ACC112 (cell line): ENCODE measurements around the gene MAJIN.

ENCODE experiments used
- H2AFZ ChIP-seq: fragments of 200-600 bp; sonication (generic); one replicate; pipeline ENCODE4 v1.6.0; 2017; ENCODE audit warnings: antibody characterized with exemption, low read length; ENCODE audit not compliant: unreplicated experiment
- H3K27ac ChIP-seq: fragments of 200-600 bp; sonication (generic); 2 replicates; pipeline ENCODE4 v1.5.1; 2014; ENCODE audit warnings: low read depth, mild to moderate bottlenecking, antibody characterized with exemption, low read length, moderate library complexity
- H3K27me3 ChIP-seq: fragments of 200-600 bp; sonication (generic); 2 replicates; pipeline ENCODE4 v1.6.1; 2014; ENCODE audit warnings: mild to moderate bottlenecking, antibody characterized with exemption, low read length, moderate library complexity, mixed read lengths; ENCODE audit not compliant: insufficient read depth
- H3K36me3 ChIP-seq: fragments of 200-600 bp; sonication (generic); 2 replicates; pipeline ENCODE4 v1.6.1; 2016; ENCODE audit warnings: mild to moderate bottlenecking, antibody characterized with exemption, low read length, moderate library complexity, mixed read lengths; ENCODE audit not compliant: insufficient read depth
- H3K4me1 ChIP-seq: fragments of 200-600 bp; sonication (generic); one replicate; pipeline ENCODE4 v1.6.1; 2016; ENCODE audit warnings: low read length, mixed read lengths; ENCODE audit not compliant: insufficient read depth, unreplicated experiment, control insufficient read depth
- H3K4me3 ChIP-seq: fragments of 200-600 bp; sonication (generic); 2 replicates; pipeline ENCODE4 v1.5.1; 2014; ENCODE audit warnings: mild to moderate bottlenecking, low read depth, low read length
- H3K79me2 ChIP-seq: fragments of 200-600 bp; sonication (generic); one replicate; pipeline ENCODE4 v1.6.0; 2016; ENCODE audit warnings: low read length; ENCODE audit not compliant: control insufficient read depth, unreplicated experiment, insufficient read depth

Gene MAJIN

DNA sequence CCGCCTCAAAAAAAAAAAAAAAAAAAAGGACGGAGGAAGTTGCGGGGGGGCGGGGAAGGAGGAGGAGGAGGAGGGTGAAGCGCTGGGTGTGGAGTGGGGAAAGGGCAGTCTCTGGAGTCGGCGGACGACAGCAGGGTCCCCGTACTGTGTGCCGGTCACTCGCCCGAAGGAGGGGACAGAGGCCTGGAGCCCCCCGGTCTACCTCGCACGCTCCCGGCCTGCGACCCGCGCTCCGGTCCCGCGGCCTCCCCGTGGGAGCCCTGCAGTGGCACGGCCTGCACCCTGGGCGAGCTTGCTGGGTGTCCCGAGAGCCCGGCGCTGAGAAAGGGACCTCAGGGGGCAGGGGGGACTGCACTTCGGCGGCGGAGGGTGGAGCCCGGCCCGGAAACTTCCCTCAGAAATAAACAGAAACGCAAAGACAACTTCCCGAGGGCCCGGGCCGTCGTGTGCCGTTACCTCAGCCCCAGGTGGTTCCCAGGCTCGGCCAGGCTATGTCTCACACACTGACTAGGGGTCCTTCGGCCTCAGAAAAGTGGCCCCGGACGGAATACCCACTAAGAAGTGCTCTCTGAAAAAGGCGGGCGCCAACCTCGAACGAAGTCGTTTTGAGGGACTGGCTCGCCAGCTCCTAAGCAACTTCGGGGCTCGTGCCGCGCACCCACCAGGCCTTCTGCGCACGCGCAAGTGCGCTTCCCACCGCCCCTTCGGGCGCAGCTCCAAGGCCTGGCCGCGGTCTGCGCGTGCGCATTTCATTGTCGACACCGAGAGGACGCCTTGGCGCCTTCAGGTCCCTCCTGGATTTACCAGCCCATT, at the start of gene MAJIN:
MAJIN (minus strand) TSS at position 688 of the 813 bp plus-strand sequence. CDS start 12,703 bp downstream, outside the sequence.
- Histone ChIP-seq H2AFZ (peak within 1 kb of the TSS; percentile 95), H3K4me1 (peaks cover 4% of the 10 kb centered on the region), H3K36me3 (no peaks in the 10 kb centered on the region), H3K79me2 (no peaks in the 10 kb centered on the region), H3K27me3 (no peaks in the 10 kb centered on the region), H3K27ac (no peak within 1 kb of the TSS), H3K4me3 (peak within 1 kb of the TSS; percentile 83)

DNA sequence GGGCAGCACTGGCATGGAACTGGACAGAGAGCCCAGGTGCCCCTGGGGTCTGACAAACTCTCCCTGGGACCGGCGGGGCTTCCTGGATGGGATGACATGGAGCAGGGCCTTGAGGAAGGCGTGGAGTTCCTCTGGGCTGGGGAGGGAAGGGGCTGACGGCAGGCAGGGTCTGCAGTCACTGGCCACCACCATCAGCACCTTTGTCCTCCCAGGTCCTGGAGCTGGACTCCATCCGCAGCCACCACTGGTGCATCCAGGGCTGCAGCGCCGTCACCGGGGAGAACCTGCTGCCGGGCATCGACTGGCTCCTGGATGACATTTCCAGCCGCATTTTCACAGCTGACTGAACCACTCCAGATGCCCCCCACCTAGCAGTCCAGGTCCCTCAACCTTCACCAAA, 49.6 kb upstream of the MAJIN start:
- H3K79me2 ChIP-seq: no peaks in the 10 kb centered on the region
- 0 out of 2 replicates have a peak, but pooled peaks cover 6% of the 10 kb centered on the region for H3K36me3 ChIP-seq

GRCh38 chr11:65021003-65021402, 49.1 kb upstream of the MAJIN start:
- Histone ChIP-seq H3K4me1 (no peaks in the 10 kb centered on the region), H3K79me2 (no peaks in the 10 kb centered on the region), H3K36me3 (0 out of 2 replicates have a peak, but pooled peaks cover 6% of the 10 kb centered on the region), H2AFZ (no peak overlapping the region), H3K4me3 (no peak overlapping the region), H3K27ac (no peak overlapping the region), H3K27me3 (no peaks in the 10 kb centered on the region)

More for the DNA sequence above, 49.6 kb upstream of the MAJIN start:
- Histone ChIP-seq H3K4me1 (no peaks in the 10 kb centered on the region), H3K27me3 (no peaks in the 10 kb centered on the region), H2AFZ (no peak overlapping the region), H3K4me3 (no peak overlapping the region), H3K27ac (no peak overlapping the region)

DNA sequence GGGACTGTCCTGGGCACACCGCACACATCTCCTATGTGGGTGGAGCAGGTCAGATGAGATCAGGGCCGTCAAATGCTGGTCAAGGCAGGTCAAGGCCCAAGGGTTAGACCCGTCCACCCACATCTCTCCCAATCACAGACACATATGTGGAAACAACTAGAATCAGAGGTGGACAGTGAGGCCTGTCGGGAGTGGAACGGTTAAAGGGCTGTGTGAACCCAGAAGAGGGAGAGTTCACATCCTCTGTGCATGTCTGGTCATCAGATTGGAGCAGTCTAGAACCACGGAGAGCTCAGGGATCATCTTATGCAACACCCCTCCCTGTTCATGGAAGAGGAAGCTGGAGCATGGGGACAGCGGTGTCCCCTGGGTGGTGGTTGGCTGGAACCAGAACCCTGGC, 47.9 kb upstream of the MAJIN start:
- peaks cover 2% of the 10 kb centered on the region for H3K79me2 ChIP-seq
- H3K4me1 ChIP-seq: no peaks in the 10 kb centered on the region
- H3K4me3 ChIP-seq: no peak overlapping the region
- no peak overlapping the region for H2AFZ ChIP-seq
- no peak overlapping the region for H3K27ac ChIP-seq
- 0 out of 2 replicates have a peak, but pooled peaks cover 6% of the 10 kb centered on the region for H3K36me3 ChIP-seq
- no peaks in the 10 kb centered on the region for H3K27me3 ChIP-seq

- H3K27me3 ChIP-seq: no peaks in the 10 kb centered on the region
- H3K4me3 ChIP-seq: no peak overlapping the region
- no peak overlapping the region for H3K27ac ChIP-seq
- H3K4me1 ChIP-seq: peaks cover 4% of the 10 kb centered on the region
- no peak overlapping the region for H2AFZ ChIP-seq
- H3K79me2 ChIP-seq: peaks cover 2% of the 10 kb centered on the region
- H3K36me3 ChIP-seq: 0 out of 2 replicates have a peak, but pooled peaks cover 6% of the 10 kb centered on the region
Measured at GRCh38 chr11:65017937-65018336, 46.0 kb upstream of the MAJIN start.

- peaks cover 2% of the 10 kb centered on the region for H3K79me2 ChIP-seq
- no peak overlapping the region for H3K4me3 ChIP-seq
- H3K4me1 ChIP-seq: peaks cover 4% of the 10 kb centered on the region
- H3K27ac ChIP-seq: no peak overlapping the region
- H3K36me3 ChIP-seq: 0 out of 2 replicates have a peak, but pooled peaks cover 6% of the 10 kb centered on the region
- H3K27me3 ChIP-seq: no peaks in the 10 kb centered on the region
- H2AFZ ChIP-seq: no peak overlapping the region
Measured at GRCh38 chr11:65016705-65017104, 44.8 kb upstream of the MAJIN start.

DNA sequence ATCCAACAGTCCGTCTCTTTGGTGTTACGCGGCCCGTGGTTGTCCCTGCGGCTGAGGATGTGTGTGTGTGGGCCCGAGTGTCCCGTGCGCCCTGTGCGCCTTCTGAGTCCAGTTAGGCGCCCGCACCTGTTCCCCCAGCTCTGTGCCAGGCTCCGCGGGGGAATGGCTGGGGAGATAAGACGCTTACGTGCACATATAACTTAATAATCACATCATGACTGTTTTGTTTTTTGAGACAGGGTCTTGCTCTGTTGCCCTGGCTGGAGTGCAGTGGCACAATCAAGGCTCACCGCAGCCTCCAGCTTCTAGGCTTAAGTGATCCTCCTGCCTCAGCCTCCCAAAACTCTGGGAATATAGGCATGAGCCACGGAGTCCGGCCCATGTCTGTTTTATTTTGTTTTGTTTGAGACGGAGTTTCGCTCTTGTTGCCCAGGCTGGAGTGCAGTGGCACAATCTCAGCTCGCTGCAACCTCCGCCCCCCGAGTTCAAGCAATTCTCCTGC, 42.9 kb upstream of the MAJIN start:
- no peaks in the 10 kb centered on the region for H3K27me3 ChIP-seq
- H3K4me3 ChIP-seq: peak overlapping the region; percentile 97
- peak overlapping the region; percentile 99 for H2AFZ ChIP-seq
- H3K36me3 ChIP-seq: 0 out of 2 replicates have a peak, but pooled peaks cover 6% of the 10 kb centered on the region
- H3K4me1 ChIP-seq: peaks cover 4% of the 10 kb centered on the region
- peak overlapping the region; percentile 90 for H3K27ac ChIP-seq
- H3K79me2 ChIP-seq: peaks cover 2% of the 10 kb centered on the region

- Histone ChIP-seq H3K27me3 (no peaks in the 10 kb centered on the region), H3K27ac (peak within 1 kb of the TSS; percentile 90), H2AFZ (peak within 1 kb of the TSS; percentile 99), H3K4me1 (peaks cover 4% of the 10 kb centered on the region), H3K79me2 (peaks cover 2% of the 10 kb centered on the region), H3K36me3 (0 out of 2 replicates have a peak, but pooled peaks cover 6% of the 10 kb centered on the region), H3K4me3 (peak within 1 kb of the TSS; percentile 97)
Measured at GRCh38 chr11:65013888-65014725, 42.2 kb upstream of the MAJIN start, which contains the start of gene ARL2. Gene ARL2, plus strand, starts transcription at chr11:65014160. Its CDS starts 48 bp downstream, at chr11:65014208.

GRCh38 chr11:65013130-65013887, 41.4 kb upstream of the MAJIN start:
- peaks cover 2% of the 10 kb centered on the region for H3K79me2 ChIP-seq
- peak overlapping the region; percentile 97 for H3K4me3 ChIP-seq
- peak overlapping the region; percentile 99 for H2AFZ ChIP-seq
- H3K27me3 ChIP-seq: no peaks in the 10 kb centered on the region
- H3K4me1 ChIP-seq: peaks cover 6% of the 10 kb centered on the region
- H3K27ac ChIP-seq: peak overlapping the region; percentile 90
- H3K36me3 ChIP-seq: 0 out of 2 replicates have a peak, but pooled peaks cover 5% of the 10 kb centered on the region

GRCh38 chr11:65008873-65009272, 37.0 kb upstream of the MAJIN start:
- no peak overlapping the region for H3K4me3 ChIP-seq
- no peak overlapping the region for H3K27ac ChIP-seq
- no peaks in the 10 kb centered on the region for H3K36me3 ChIP-seq
- H3K4me1 ChIP-seq: peaks cover 20% of the 10 kb centered on the region
- no peaks in the 10 kb centered on the region for H3K79me2 ChIP-seq
- H2AFZ ChIP-seq: no peak overlapping the region
- no peaks in the 10 kb centered on the region for H3K27me3 ChIP-seq
